GM18511 (cell line): ENCODE results near the gene KRT8.
"Not testable (repeated sequence)": the region's sequence is repeated elsewhere in the genome, so short reads cannot be mapped to it uniquely, and the experiment has no call there.

Source experiments
- ATAC-seq: cut with Tn5 transposase; IDR thresholded peaks from one replicate; pipeline ENCODE4 v1.9.1; 2021; ENCODE audit warnings: mild to moderate bottlenecking, moderate library complexity; ENCODE audit not compliant: unreplicated experiment

KRT8 gene

GRCh38 chr12:52903285-52903854, 1.5 kb downstream of the KRT8 start:
- no peak for ATAC-seq

- no peak for ATAC-seq
Observed at GRCh38 chr12:52901715-52902541, 2.9 kb downstream of the KRT8 start.

GRCh38 chr12:52900896-52901714, 3.8 kb downstream of the KRT8 start:
- ATAC-seq: no peak

GRCh38 chr12:52900166-52900895, 4.5 kb downstream of the KRT8 start:
- ATAC-seq: no peak

GRCh38 chr12:52899338-52900035, 5.4 kb downstream of the KRT8 start:
- ATAC-seq: no peak

GRCh38 chr12:52896190-52897100, 8.4 kb downstream of the KRT8 start:
- ATAC-seq: no peak

GRCh38 chr12:52895726-52896189, 9.1 kb downstream of the KRT8 start:
- ATAC-seq: no peak

- ATAC-seq: no peak
Observed at GRCh38 chr12:52892974-52893373, 11.9 kb downstream of the KRT8 start.

- no peak for ATAC-seq
Observed at GRCh38 chr12:52892207-52892852, 12.5 kb downstream of the KRT8 start.

- no peak for ATAC-seq
Observed at GRCh38 chr12:52891044-52891443, 13.8 kb downstream of the KRT8 start.

- ATAC-seq: no peak
Observed at GRCh38 chr12:52890417-52890816, 14.5 kb downstream of the KRT8 start.

- no peak for ATAC-seq
Observed at GRCh38 chr12:52884526-52885293, 20.2 kb downstream of the KRT8 start.

GRCh38 chr12:52880499-52880898, 24.4 kb downstream of the KRT8 start:
- ATAC-seq: not testable (repeated sequence)

GRCh38 chr12:52879394-52880351, 25.2 kb downstream of the KRT8 start:
- peak; percentile 67 for ATAC-seq

GRCh38 chr12:52878507-52879393, 26.1 kb downstream of the KRT8 start:
- no peak for ATAC-seq

GRCh38 chr12:52877242-52877641, 27.6 kb downstream of the KRT8 start:
- ATAC-seq: no peak
